ENCODE measurements around the gene MINDY4.

MINDY4 gene

GRCh38 chr7:30899630-30900029 lies 128.4 kb downstream of the MINDY4 start:
- no peak for DNase-seq (ENCODE audit: low read depth in 2 of 3, low spot score in 2 of 3)

GRCh38 chr7:30900053-30900452 lies 128.8 kb downstream of the MINDY4 start:
- DNase-seq (ENCODE audit: low read depth in 2 of 3, low spot score in 2 of 3), result no peak

GRCh38 chr7:30900803-30901362 lies 129.7 kb downstream of the MINDY4 start:
- no peak for DNase-seq (ENCODE audit: low read depth in 2 of 3, low spot score in 2 of 3)

- no peak for DNase-seq (ENCODE audit: low read depth in 2 of 3, low spot score in 2 of 3)
Measured at GRCh38 chr7:30901856-30902255, 130.6 kb downstream of the MINDY4 start.

GRCh38 chr7:30902466-30902865 lies 131.2 kb downstream of the MINDY4 start:
- no peak for DNase-seq (ENCODE audit: low read depth in 2 of 3, low spot score in 2 of 3)

GRCh38 chr7:30903146-30903545 lies 131.9 kb downstream of the MINDY4 start:
- DNase-seq (ENCODE audit: low read depth in 2 of 3, low spot score in 2 of 3), result no peak

- no peak for DNase-seq (ENCODE audit: low read depth in 2 of 3, low spot score in 2 of 3)
Measured at GRCh38 chr7:30904561-30904960, 133.3 kb downstream of the MINDY4 start.

- no peak for DNase-seq (ENCODE audit: low read depth in 2 of 3, low spot score in 2 of 3)
Measured at GRCh38 chr7:30905078-30906012, 134.1 kb downstream of the MINDY4 start.

GRCh38 chr7:30906014-30906413 lies 134.8 kb downstream of the MINDY4 start:
- DNase-seq (ENCODE audit: low read depth in 2 of 3, low spot score in 2 of 3), result no peak

- no peak for DNase-seq (ENCODE audit: low read depth in 2 of 3, low spot score in 2 of 3)
Measured at GRCh38 chr7:30906515-30907240, 135.5 kb downstream of the MINDY4 start.

GRCh38 chr7:30907527-30908267 lies 136.5 kb downstream of the MINDY4 start:
- DNase-seq (ENCODE audit: low read depth in 2 of 3, low spot score in 2 of 3), result no peak

GRCh38 chr7:30908681-30909080 lies 137.5 kb downstream of the MINDY4 start:
- DNase-seq (ENCODE audit: low read depth in 2 of 3, low spot score in 2 of 3), result no peak

- DNase-seq (ENCODE audit: low read depth in 2 of 3, low spot score in 2 of 3), result no peak
Measured at GRCh38 chr7:30909431-30909830, 138.2 kb downstream of the MINDY4 start.

- DNase-seq (ENCODE audit: low read depth in 2 of 3, low spot score in 2 of 3), result no peak
Measured at GRCh38 chr7:30910411-30911073, 139.3 kb downstream of the MINDY4 start.

- no peak for DNase-seq (ENCODE audit: low read depth in 2 of 3, low spot score in 2 of 3)
Measured at GRCh38 chr7:30911133-30911532, 139.9 kb downstream of the MINDY4 start.

GRCh38 chr7:30911561-30911969 lies 140.3 kb downstream of the MINDY4 start, which contains the start of gene AQP1:
Gene AQP1, plus strand, starts transcription at chr7:30911853. Its CDS starts 57 bp downstream, at chr7:30911910.
- DNase-seq (ENCODE audit: low read depth in 2 of 3, low spot score in 2 of 3), result no peak

GRCh38 chr7:30912021-30912730 lies 141.0 kb downstream of the MINDY4 start:
- no peak for DNase-seq (ENCODE audit: low read depth in 2 of 3, low spot score in 2 of 3)

- DNase-seq (ENCODE audit: low read depth in 2 of 3, low spot score in 2 of 3), result no peak
Measured at GRCh38 chr7:30912731-30912985, 141.4 kb downstream of the MINDY4 start.

GRCh38 chr7:30912986-30913811 lies 142.0 kb downstream of the MINDY4 start:
- DNase-seq (ENCODE audit: low read depth in 2 of 3, low spot score in 2 of 3), result no peak
